GM12878 (cell line): ENCODE data around the gene RBM26. TPM values are rescaled to one million over a fixed set of nuclear protein-coding genes. Genes with fewer than 3 reads are reported as not detected.

Experiments used
- ATAC-seq: fragments of 200-7000 bp; cut with Tn5 transposase; 3 replicates; pipeline ENCODE4 v1.9.1; 2020; ENCODE audit warnings: mild to moderate bottlenecking, moderate library complexity
- BruUV-seq: library from RNA; stranded (reverse); fragments of 400-500 nt; replicated peaks from 2 replicates; lab custom pipeline; 2021; lab: Mats Ljungman, UMichigan
- CTCF ChIA-PET: fragments of 300-600 bp; sonication (Branson Sonifier 250); formaldehyde crosslinking; extraction: SDS; loops from one replicate; lab custom pipeline; 2021; ENCODE audit warnings: inconsistent platforms; lab: Yijun Ruan, JAX
- POLR2A ChIA-PET: fragments of 350-600 bp; formaldehyde crosslinking; extraction: SDS; loops from one replicate; lab custom pipeline; 2021; ENCODE audit warnings: inconsistent platforms; lab: Charles Lee
- RAD21 ChIA-PET: fragments of 300-600 bp; sonication (Branson Sonifier 250); formaldehyde crosslinking; loops from one replicate; lab custom pipeline; 2023; ENCODE audit warnings: antibody characterized with exemption; ENCODE audit not compliant: unreplicated experiment; lab: Charles Lee
- SMC1A ChIA-PET: fragments of 300-600 bp; sonication (Branson Sonifier 250); formaldehyde crosslinking; loops from one replicate; lab custom pipeline; 2023; ENCODE audit not compliant: unreplicated experiment, uncharacterized antibody; lab: Charles Lee
- DNase-seq: peaks from one replicate; pipeline ENCODE4 v3.0.0-alpha.2; 2011; ENCODE audit warnings: low read depth, low spot score
- FAIRE-seq: peaks from 3 replicates; lab custom pipeline; 2011; peaks lifted over from hg19 to GRCh38; lab: Jason Lieb, UNC
- H2AFZ ChIP-seq: 2 replicates; pipeline ENCODE4 v1.6.0; 2011; ENCODE audit warnings: low read depth, low read length, control low read depth; ENCODE audit not compliant: control insufficient read depth
- H3K27ac ChIP-seq: 2 replicates; pipeline ENCODE4 v1.5.1; 2011; ENCODE audit warnings: control low read depth; ENCODE audit not compliant: control insufficient read depth, insufficient read depth
- H3K27me3 ChIP-seq, 2 experiments: replicated peaks in 1 of 2; 2 replicates each; pipeline versions ENCODE4 v1.6.0 to v1.6.1; 2011; ENCODE audit warnings: low read length in 1 of 2; ENCODE audit not compliant: control insufficient read depth in 2 of 2, insufficient read depth in 2 of 2
- H3K36me3 ChIP-seq, 2 experiments: 2 replicates each; pipeline ENCODE4 v1.5.1; 2011; ENCODE audit warnings: low read length in 1 of 2; ENCODE audit not compliant: control insufficient read depth in 2 of 2, insufficient read depth in 2 of 2
- H3K4me1 ChIP-seq: 2 replicates; pipeline ENCODE4 v1.6.1; 2011; ENCODE audit warnings: mild to moderate bottlenecking, low read length, moderate library complexity, mixed read lengths; ENCODE audit not compliant: control insufficient read depth, insufficient read depth
- H3K4me2 ChIP-seq: 2 replicates; pipeline ENCODE4 v1.6.0; 2011; ENCODE audit warnings: control low read depth; ENCODE audit not compliant: control insufficient read depth, insufficient read depth
- H3K4me3 ChIP-seq: fragments of 200-600 bp; sonication (generic); 2 replicates; pipeline ENCODE4 v1.5.1; 2016
- H3K79me2 ChIP-seq: 2 replicates; pipeline ENCODE4 v1.6.0; 2011; ENCODE audit warnings: low read length; ENCODE audit not compliant: control insufficient read depth, insufficient read depth
- H3K9ac ChIP-seq: 2 replicates; pipeline ENCODE4 v1.8.0; 2011; ENCODE audit warnings: low read length, control low read depth, mixed read lengths; ENCODE audit not compliant: control insufficient read depth, insufficient read depth
- H3K9me3 ChIP-seq: replicated peaks from 3 replicates; pipeline ENCODE4 v1.5.1; 2011; ENCODE audit warnings: mild to moderate bottlenecking, low read length; ENCODE audit not compliant: control insufficient read depth, insufficient read depth
- H4K20me1 ChIP-seq: 2 replicates; pipeline ENCODE4 v1.6.0; 2011; ENCODE audit not compliant: control insufficient read depth, insufficient read depth
- BMI1 ChIP-seq: fragments of 450-650 bp; IDR thresholded peaks from 2 replicates; pipeline ENCODE4 v1.6.1; 2016; ENCODE audit warnings: mild to moderate bottlenecking, moderate library complexity, borderline replicate concordance
- CEBPZ ChIP-seq: fragments of 150-350 bp; IDR thresholded peaks from 2 replicates; pipeline ENCODE4 v1.6.1; 2016; ENCODE audit warnings: low read depth, low read length
- E2F4 ChIP-seq: IDR thresholded peaks from 2 replicates; pipeline ENCODE4 v1.6.1; 2012; ENCODE audit warnings: low read depth, low read length, improper control_type of control experiment
- FOS ChIP-seq: IDR thresholded peaks from 3 replicates; pipeline ENCODE4 v1.6.1; 2011; ENCODE audit warnings: borderline replicate concordance; ENCODE audit not compliant: insufficient read length; ENCODE audit errors: extremely low read depth
- FOXK2 ChIP-seq: fragments of 450-650 bp; IDR thresholded peaks from 2 replicates; pipeline ENCODE4 v1.6.1; 2017; ENCODE audit warnings: mild to moderate bottlenecking, moderate library complexity
- GABPA ChIP-seq: IDR thresholded peaks from 2 replicates; pipeline ENCODE4 v1.6.1; 2014; ENCODE audit warnings: antibody characterized with exemption, low read depth, mild to moderate bottlenecking, inconsistent platforms
- KDM1A ChIP-seq: fragments of 200-600 bp; sonication (generic); IDR thresholded peaks from 2 replicates; pipeline ENCODE4 v1.6.1; 2016; ENCODE audit warnings: borderline replicate concordance
- MEF2A ChIP-seq: IDR thresholded peaks from 2 replicates; pipeline ENCODE4 v1.6.1; 2011; ENCODE audit warnings: low read depth, mild to moderate bottlenecking, low read length, moderate library complexity; ENCODE audit not compliant: insufficient read depth
- NFYB ChIP-seq: IDR thresholded peaks from 2 replicates; pipeline ENCODE4 v1.6.1; 2011; ENCODE audit warnings: low read depth, mild to moderate bottlenecking, low read length, improper control_type of control experiment, moderate library complexity; ENCODE audit not compliant: insufficient read depth
- POLR2A ChIP-seq: IDR thresholded peaks from 2 replicates; pipeline ENCODE4 v1.6.1; 2011; ENCODE audit warnings: low read depth, mild to moderate bottlenecking, low read length
- POU2F2 ChIP-seq: IDR thresholded peaks from 3 replicates; pipeline ENCODE4 v1.6.1; 2011; ENCODE audit warnings: low read depth, mild to moderate bottlenecking, low read length, borderline replicate concordance
- RAD21 ChIP-seq: IDR thresholded peaks from 2 replicates; pipeline ENCODE4 v1.6.1; 2011; ENCODE audit warnings: mild to moderate bottlenecking, low read depth, low read length, moderate library complexity; ENCODE audit not compliant: insufficient read depth
- SKIL ChIP-seq: fragments of 450-650 bp; IDR thresholded peaks from 2 replicates; pipeline ENCODE4 v1.6.1; 2017; ENCODE audit warnings: mild to moderate bottlenecking, low read depth, inconsistent platforms; ENCODE audit not compliant: poor library complexity, severe bottlenecking
- SMC3 ChIP-seq: IDR thresholded peaks from 2 replicates; pipeline ENCODE4 v1.6.1; 2011; ENCODE audit warnings: low read length, improper control_type of control experiment, borderline replicate concordance
- SP1 ChIP-seq: IDR thresholded peaks from one replicate; pipeline ENCODE4 v1.6.1; 2011; ENCODE audit warnings: low read depth, low read length
- SRF ChIP-seq, 2 experiments: IDR thresholded peaks; 2 replicates each; pipeline ENCODE4 v1.6.1; 2011; ENCODE audit warnings: low read depth in 2 of 2, low read length in 2 of 2, mild to moderate bottlenecking in 1 of 2, moderate library complexity in 1 of 2
- WGBS: methylation state at CpG from one replicate; pipeline ENCODE4 v1.1.6; 2016; ENCODE audit warnings: low lambda C conversion rate; ENCODE audit not compliant: insufficient replicate concordance, insufficient coverage; ENCODE audit errors: missing lambda C conversion rate; 5-methylcytosine and 5-hydroxymethylcytosine counted together
- in situ Hi-C: fragments of 300-500 bp; cut with MboI; formaldehyde crosslinking; loops from 9 replicates; pipeline ENCODE4 v1.14.3; 2018; ENCODE audit warnings: mixed read lengths
- intact Hi-C: fragments of 100-400 bp; cut with micrococcal nuclease; formaldehyde crosslinking; loops from one replicate; pipeline ENCODE4 v1.14.2; 2022; ENCODE audit not compliant: unreplicated experiment
- polyA plus RNA-seq, 11 experiments: library from polyadenylated mRNA; depleted of rRNA in 4 of 11; unstranded in 6 of 11; stranded (reverse) in 5 of 11; fragments of >200 nt; fragmentation: Nextera tagmentation in 4 of 11; fragmentation: Illumina TruSeq in 1 of 11; extraction: Ambion mirVana in 4 of 11; extraction: Trizol in 1 of 11; gene quantifications; 1 replicate in 1 of 11; 2 replicates in 10 of 11; pipeline versions ENCODE4 v1.2.1 to v1.2.3, GENCODE V29; 2011 to 2016; ENCODE audit warnings: inconsistent platforms in 2 of 11, missing spikeins in 2 of 11, low read depth in 1 of 11
- total RNA-seq, 4 experiments: library from RNA; depleted of rRNA in 3 of 4; stranded (reverse); fragments of >200 nt in 3 of 4; fragmentation: Illumina TruSeq in 1 of 4; extraction: Trizol in 1 of 4; gene quantifications; 2 replicates each; pipeline versions ENCODE4 v1.2.1 to v1.2.3, GENCODE V29; 2013 to 2021

Gene RBM26
- total and polyA plus RNA-seq, 10 of the 15 experiments (the other 5 are each of a cell fraction or from before 2014, with no cell fraction given): 17.6 to 71.3 (median 38.9) TPM

- ChIA-PET CTCF (no interaction called here), POLR2A (no interaction called here), SMC1A (no interaction called here), RAD21 (no interaction called here)
- H3K79me2 ChIP-seq: peaks cover 34% of the 10 kb centered on the region
- H2AFZ ChIP-seq: no peak overlapping the region
- TF ChIP-seq SMC3 (no peak), GABPA (no peak), SKIL (no peak), E2F4 (no peak), RAD21 (no peak), POU2F2 (no peak), POLR2A (no peak), FOS (no peak), MEF2A (no peak), SRF (IDR thresholded peaks at IDR 0.05; ENCODE audit: low read depth in 2 of 2, low read length in 2 of 2) (no peak), FOXK2 (no peak), CEBPZ (no peak), NFYB (no peak), BMI1 (no peak), SP1 (no peak), KDM1A (no peak)
- DNase-seq: no peak
- H3K36me3 ChIP-seq: peaks cover 7 to 9% of the 10 kb centered on the region in 2 experiments; a peak in 3 of 4 replicates
- no peaks in the 10 kb centered on the region for H4K20me1 ChIP-seq
- H3K9ac ChIP-seq: no peak overlapping the region
- ATAC-seq: no peak
- FAIRE-seq: no peak
- no peak overlapping the region for H3K4me2 ChIP-seq
- in situ Hi-C loops (loop anchor here (25.0 kb wide), 1 partner anchor 1665 kb away; no protein-coding TSS in a partner anchor), intact Hi-C loops (no loop called here)
- H3K4me3 ChIP-seq: no peak overlapping the region
- H3K27me3 ChIP-seq: no peaks in the 10 kb centered on the region
- no peaks in the 10 kb centered on the region for H3K9me3 ChIP-seq
- H3K4me1 ChIP-seq: no peaks in the 10 kb centered on the region; the same call in 1 of the 2 replicates
- no peak overlapping the region for H3K27ac ChIP-seq
- BruUV-seq: no TSS peak
- WGBS: 98% methylated on average over 3 of the region's 3 CpGs
These were observed 29.2 kb downstream of the RBM26 start for GRCh38 chr13:79376843-79377242.
